ENCODE results near the gene BTBD18.
A peak's percentile ranks its signal among the peaks of the same experiment; 100 is the strongest.
"Not testable (repeated sequence)": the region's sequence is repeated elsewhere in the genome, so short reads cannot be mapped to it uniquely, and the experiment has no call there.

Gene BTBD18

DNA sequence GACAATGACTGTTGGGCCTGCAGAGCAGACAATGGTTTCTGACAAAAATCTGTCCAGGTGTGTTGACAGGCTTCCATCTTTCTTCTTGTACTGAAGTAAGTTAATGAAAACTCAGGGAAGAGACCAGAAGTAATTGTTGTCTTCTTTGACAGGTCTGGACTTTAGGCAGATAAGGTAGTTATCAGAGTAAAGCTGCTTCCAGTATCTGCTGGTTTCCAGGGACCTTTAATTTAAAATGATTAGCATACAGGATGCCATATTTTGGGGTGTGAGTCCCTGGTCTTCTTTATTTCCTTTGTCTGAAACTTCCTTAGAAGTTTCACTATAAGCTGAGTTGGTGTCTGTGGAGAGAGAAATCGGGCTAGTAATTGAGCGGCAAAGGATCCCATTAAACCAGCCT lies 37.8 kb downstream of the BTBD18 start:
- Mint-ChIP-seq H3K9me3 (no peaks in the 10 kb centered on the region), H3K27ac (peak overlapping the region; percentile 92), H3K36me3 (peaks cover 31% of the 10 kb centered on the region), H3K4me3 (peak overlapping the region; percentile 94), H3K4me1 (peaks cover 44% of the 10 kb centered on the region), H3K27me3 (no peaks in the 10 kb centered on the region)
- ATAC-seq: no peak

- Mint-ChIP-seq H3K27ac (peak within 1 kb of the TSS; percentile 92), H3K9me3 (no peaks in the 10 kb centered on the region), H3K4me1 (peaks cover 49% of the 10 kb centered on the region), H3K27me3 (no peaks in the 10 kb centered on the region), H3K36me3 (peaks cover 26% of the 10 kb centered on the region), H3K4me3 (peak within 1 kb of the TSS; percentile 94)
- ATAC-seq: peak; percentile 98
Measured at GRCh38 chr11:57712256-57713150, 39.1 kb downstream of the BTBD18 start, which contains the start of gene TMX2. Gene TMX2 (plus strand): TSS chr11:57712593. CDS start chr11:57712619, 26 bp downstream.

DNA sequence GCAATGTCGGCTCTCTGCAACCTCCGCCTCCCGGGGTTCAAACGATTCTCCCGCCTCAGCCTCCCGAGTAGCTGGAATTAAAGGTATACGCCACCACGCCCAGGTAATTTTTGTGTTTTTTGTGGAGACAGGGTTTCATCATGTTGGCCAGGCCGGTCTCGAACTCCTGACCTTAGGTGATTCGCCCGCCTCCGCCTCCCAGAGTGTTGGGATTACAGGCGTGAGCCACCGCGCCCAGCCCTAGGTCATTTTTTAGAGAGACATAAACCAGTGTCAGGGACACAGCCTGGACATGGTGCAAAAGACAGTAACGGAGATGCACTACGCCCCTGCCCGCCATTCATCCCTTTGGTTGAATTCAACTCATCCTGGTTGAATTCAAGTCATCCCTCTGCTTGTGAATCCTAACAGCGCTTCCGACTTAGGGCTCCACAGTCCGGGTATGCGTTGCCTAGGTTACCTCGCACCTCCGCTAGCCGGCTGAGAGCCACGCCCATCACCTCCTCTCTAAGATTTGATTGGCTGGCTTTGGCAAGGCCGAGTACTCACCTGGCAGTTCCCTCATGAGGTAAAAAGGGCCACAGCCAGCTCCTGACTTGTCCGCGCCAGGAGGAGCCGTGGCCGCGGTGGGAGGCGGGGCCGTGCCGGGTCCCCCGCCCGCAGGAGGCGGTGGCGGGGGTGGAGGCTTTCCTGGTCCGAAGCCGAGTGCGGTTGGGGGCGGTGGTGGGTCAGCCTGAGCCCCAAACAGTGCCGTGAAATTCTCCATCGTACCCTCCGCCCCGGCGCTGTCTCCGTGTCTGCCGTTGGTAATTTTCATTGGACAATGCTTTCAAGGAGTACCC lies 40.0 kb downstream of the BTBD18 start, which contains the start of gene MED19:
Gene MED19, minus strand, starts transcription at position 802 of the 842 bp plus-strand sequence. Its CDS starts 36 bp downstream, at position 766.
- Mint-ChIP-seq H3K27me3 (no peaks in the 10 kb centered on the region), H3K27ac (peak within 1 kb of the TSS; percentile 92), H3K9me3 (no peaks in the 10 kb centered on the region), H3K36me3 (peaks cover 24% of the 10 kb centered on the region), H3K4me1 (peaks cover 49% of the 10 kb centered on the region), H3K4me3 (peak within 1 kb of the TSS; percentile 94)
- peak; percentile 72 for ATAC-seq

- Mint-ChIP-seq H3K4me1 (peaks cover 49% of the 10 kb centered on the region), H3K27ac (peak overlapping the region; percentile 51), H3K27me3 (no peaks in the 10 kb centered on the region), H3K36me3 (peaks cover 28% of the 10 kb centered on the region), H3K9me3 (no peaks in the 10 kb centered on the region), H3K4me3 (no peak overlapping the region)
- no peak for ATAC-seq
Measured at GRCh38 chr11:57709802-57710367, 41.7 kb downstream of the BTBD18 start.

DNA sequence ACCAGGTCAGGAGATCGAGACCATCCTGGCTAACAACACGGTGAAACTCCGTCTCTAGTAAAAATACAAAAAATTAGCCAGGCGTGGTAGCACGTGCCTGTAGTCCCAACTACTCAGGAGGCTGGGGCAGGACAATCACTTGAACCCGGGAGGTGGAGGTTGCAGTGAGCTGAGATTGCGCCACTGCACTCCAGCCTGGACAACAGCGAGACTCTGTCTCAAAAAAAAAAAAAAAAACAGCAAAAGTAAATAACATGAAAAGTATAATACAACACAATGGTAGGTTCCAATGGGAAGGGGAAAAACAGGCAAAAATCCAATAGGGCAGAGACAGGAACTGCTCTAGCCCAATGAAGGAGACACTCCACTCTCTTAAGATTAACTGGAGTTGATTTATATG lies 46.2 kb downstream of the BTBD18 start:
- H3K27ac Mint-ChIP-seq, ATAC-seq, H3K9me3 Mint-ChIP-seq, H3K27me3 Mint-ChIP-seq, H3K4me3 Mint-ChIP-seq: not testable (repeated sequence)
- Mint-ChIP-seq H3K36me3 (peaks cover 40% of the 10 kb centered on the region), H3K4me1 (peaks cover 23% of the 10 kb centered on the region)

- H3K4me1 Mint-ChIP-seq: peaks cover 18% of the 10 kb centered on the region
- H3K9me3 Mint-ChIP-seq: no peaks in the 10 kb centered on the region
- H3K4me3 Mint-ChIP-seq: no peak overlapping the region
- H3K36me3 Mint-ChIP-seq: peaks cover 41% of the 10 kb centered on the region
- H3K27me3 Mint-ChIP-seq: no peaks in the 10 kb centered on the region
- peak overlapping the region; percentile 48 for H3K27ac Mint-ChIP-seq
- no peak for ATAC-seq
Measured at GRCh38 chr11:57704932-57705331, 46.7 kb downstream of the BTBD18 start.

- Mint-ChIP-seq H3K27me3 (no peaks in the 10 kb centered on the region), H3K4me1 (peaks cover 4% of the 10 kb centered on the region), H3K9me3 (no peaks in the 10 kb centered on the region), H3K4me3 (no peak overlapping the region), H3K36me3 (peaks cover 47% of the 10 kb centered on the region), H3K27ac (no peak overlapping the region)
- no peak for ATAC-seq
Measured at GRCh38 chr11:57703341-57703740, 48.3 kb downstream of the BTBD18 start.

DNA sequence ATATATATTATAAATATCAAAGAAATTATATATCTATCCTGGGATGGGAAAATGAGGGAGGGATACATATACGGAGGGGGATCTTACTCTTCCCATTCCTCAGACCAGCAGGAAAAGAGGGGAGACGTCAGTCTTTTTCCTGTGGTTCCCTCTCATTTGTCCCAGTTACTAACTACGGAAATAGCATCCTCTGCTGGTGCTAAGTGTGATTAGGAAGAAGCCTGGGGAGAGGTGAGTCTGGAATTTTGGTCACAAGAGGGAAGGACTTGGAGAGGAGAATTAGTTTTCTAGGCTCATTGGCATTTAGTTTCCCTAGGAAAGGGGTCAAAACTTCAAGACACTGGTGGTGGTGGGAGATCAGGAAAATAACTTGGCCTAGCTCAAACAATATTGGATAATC lies 51.2 kb downstream of the BTBD18 start:
- Mint-ChIP-seq H3K36me3 (peaks cover 60% of the 10 kb centered on the region), H3K27ac (no peak overlapping the region), H3K4me3 (no peak overlapping the region), H3K27me3 (no peaks in the 10 kb centered on the region), H3K9me3 (no peaks in the 10 kb centered on the region), H3K4me1 (no peaks in the 10 kb centered on the region)
- no peak for ATAC-seq

- Mint-ChIP-seq H3K36me3 (peaks cover 55% of the 10 kb centered on the region), H3K4me1 (no peaks in the 10 kb centered on the region), H3K9me3 (no peaks in the 10 kb centered on the region), H3K4me3 (no peak overlapping the region), H3K27ac (no peak overlapping the region), H3K27me3 (no peaks in the 10 kb centered on the region)
- no peak for ATAC-seq
Measured at GRCh38 chr11:57699813-57700212, 51.8 kb downstream of the BTBD18 start.

DNA sequence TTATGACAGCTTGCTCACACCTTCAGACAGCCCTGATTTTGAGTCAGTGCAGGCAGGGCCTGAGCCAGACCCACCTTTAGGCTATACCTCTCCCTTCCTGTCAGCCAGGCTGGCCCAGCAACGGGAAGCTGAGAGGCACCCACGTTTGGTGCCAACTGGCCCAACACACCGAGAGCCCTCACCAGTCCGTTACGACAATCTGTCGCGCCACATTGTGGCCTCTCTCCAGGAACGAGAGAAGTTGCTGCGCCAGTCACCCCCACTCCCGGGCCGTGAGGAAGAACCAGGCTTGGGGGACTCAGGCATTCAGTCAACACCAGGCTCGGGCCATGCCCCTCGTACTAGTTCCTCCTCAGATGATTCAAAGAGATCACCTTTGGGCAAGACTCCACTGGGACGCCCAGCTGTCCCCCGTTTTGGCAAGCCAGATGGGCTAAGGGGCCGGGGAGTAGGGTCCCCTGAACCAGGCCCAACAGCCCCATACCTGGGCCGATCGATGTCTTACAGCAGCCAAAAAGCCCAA lies 52.7 kb downstream of the BTBD18 start:
- H3K27ac Mint-ChIP-seq: no peak overlapping the region
- H3K36me3 Mint-ChIP-seq: peaks cover 46% of the 10 kb centered on the region
- ATAC-seq: peak; percentile 34
- no peaks in the 10 kb centered on the region for H3K9me3 Mint-ChIP-seq
- H3K4me3 Mint-ChIP-seq: no peak overlapping the region
- no peaks in the 10 kb centered on the region for H3K4me1 Mint-ChIP-seq
- no peaks in the 10 kb centered on the region for H3K27me3 Mint-ChIP-seq

All from stimulated activated memory B cell treated with anti-CD40 and anti-IgM and Interleukin-4, amounts not matched to agents 10 μg/mL and 1 μg/mL and 100 μg/mL, for 72 hours (primary cell).